Fibroblast of skin of left biceps (primary cell): ENCODE measurements around the gene ACAA2.
"Not testable (repeated sequence)": the region's sequence is repeated elsewhere in the genome, so short reads cannot be mapped to it uniquely, and the experiment has no call there.

Experiments used
- DNase-seq, 2 experiments: peaks; one replicate each; pipeline ENCODE4 v3.0.0-alpha.2; 2013; ENCODE audit warnings: low read depth in 2 of 2

ACAA2 gene

DNA sequence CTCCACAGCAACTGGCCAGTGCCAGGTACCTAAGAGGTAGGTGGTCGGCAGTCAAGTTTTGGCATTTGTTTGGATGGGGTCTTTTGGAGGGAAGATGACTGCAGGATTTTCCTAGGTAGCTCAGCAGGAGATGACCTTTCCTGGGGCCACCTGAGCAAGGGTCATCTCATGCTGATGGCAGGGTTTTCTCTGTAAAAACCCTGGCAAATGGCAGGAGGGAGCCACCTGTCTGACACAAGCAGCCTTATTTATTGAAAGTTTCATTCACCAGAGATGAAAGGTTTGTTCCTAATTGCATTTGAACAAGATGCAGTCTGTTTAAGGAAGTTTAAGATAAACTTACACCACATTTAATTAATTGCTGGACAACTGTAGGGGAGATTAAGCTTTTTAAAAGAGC lies 31.6 kb upstream of the ACAA2 start:
- DNase-seq = no peak

- DNase-seq = no peak
Measured at GRCh38 chr18:49843778-49844625, 30.7 kb upstream of the ACAA2 start.

DNA sequence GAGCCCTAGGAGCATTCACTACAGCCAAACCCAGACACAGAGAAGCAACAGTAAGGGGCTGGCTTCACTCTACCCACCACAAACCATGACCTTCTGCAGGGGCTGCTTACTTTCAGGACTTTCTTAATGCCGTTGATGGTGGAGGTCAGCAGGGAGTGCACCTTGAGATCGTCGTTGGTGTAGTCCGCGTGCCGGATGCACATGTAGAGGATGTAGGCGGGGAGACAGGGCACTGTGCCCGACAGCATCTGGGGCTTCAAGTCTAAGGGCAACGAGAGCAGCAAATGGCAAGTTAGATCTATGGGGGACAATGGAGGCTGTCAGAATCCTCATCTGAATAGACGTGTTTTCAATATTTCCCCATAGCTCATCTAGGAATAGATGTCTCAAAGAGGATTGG lies 29.8 kb upstream of the ACAA2 start:
- DNase-seq = no peak

GRCh38 chr18:49842656-49843055 lies 29.3 kb upstream of the ACAA2 start:
- DNase-seq = no peak

- no peak for DNase-seq
Measured at GRCh38 chr18:49841236-49842217, 28.2 kb upstream of the ACAA2 start.

DNA sequence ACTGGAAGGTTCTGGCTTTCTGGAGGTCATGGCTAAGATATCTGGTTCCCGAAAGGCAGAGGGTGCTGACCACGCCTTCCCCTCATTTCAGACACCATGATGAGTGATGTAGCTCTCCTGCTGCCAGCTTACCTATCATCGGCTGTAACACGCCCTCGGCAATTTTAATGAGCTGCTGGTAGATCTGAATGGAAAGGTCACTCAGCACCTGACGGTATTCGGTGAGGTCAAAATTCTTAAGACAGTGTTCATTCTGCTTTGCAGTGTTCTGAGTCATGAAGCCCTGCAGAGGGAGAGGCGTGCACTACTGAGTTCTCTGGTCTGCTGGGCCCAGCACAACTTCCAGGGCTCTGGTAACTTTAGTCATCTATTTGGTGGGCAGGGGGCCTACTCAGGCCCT lies 25.7 kb upstream of the ACAA2 start:
- DNase-seq = no peak

DNA sequence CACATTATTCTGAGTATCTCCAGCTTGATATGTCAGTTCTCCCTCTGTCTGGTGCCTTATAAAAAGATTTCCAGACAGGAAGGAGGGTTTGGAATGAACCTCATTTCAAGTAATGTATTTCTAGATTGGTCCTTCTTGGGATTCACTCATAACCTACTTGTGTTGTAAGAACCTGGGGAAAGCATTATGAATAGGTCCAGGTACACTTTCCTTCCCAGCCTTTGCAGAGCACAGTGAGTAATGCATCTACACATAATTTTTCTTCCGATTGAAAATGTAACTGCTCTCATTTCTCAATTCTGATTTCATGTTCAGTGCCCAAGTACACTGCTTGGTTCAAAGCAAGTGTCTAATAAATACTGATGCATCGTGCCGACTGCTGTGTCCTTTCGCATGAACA lies 25.0 kb upstream of the ACAA2 start:
- no peak for DNase-seq

DNA sequence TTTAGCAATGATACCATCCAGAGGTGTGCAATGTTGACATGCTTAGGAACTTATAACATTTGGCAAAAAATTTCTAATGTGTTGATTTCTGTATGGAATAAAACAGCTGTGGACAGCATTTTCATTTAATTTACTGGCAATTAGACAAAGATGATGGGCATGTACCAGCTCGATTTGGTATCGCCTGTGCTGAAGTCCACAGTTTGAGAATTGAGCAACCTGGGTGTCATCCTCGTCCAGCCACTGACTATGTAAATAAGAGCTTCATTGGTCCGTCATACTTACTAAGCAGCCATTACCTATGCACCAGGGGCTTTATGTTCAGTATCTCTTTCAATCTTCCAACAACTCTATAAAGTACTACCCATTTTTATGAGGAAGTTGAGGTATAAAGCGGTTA lies 24.6 kb upstream of the ACAA2 start:
- DNase-seq = no peak

DNA sequence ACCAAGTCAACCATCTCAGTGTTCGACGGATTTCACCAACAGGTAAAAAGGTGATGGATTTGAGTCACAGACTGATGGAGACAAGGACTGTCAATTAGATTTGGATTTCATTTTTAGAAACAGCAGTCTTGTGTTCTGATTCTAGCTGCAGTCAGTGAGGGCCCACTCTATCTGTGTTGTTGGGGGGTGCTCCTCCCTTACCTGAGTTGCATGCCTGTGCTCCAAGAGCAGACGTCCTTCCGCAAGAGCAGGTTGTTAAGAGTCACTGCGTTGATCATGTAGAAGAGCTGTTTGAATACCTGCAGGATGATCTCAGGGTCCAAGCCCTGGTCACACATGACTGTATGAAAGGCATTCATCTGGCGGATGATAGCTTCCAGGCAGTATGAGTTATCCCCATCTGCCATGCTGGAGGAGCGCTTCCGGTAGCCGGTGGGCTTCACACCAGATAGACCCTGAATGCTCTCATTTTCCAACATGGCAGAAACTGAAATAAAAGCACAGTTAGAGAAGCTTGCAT lies 24.0 kb upstream of the ACAA2 start:
- not testable (repeated sequence) for DNase-seq

DNA sequence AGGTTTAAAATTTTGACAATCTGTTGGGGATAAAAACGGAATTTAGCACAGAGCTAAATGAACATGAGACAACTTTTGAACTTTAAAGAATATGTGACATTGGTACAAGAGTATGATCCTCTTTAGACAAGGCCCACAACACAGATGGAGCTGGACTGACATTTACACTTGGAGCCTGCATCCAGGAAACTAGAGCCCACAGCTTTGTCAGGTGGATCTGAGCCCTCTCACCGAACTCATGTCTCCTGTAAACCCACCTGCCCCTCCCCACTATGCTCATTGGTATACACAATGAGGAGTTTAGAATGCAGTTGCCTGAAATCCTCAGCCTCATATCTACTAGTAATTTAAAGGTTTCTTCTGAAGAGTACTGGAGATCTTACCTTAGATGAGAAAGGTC lies 22.1 kb upstream of the ACAA2 start:
- DNase-seq = no peak

GRCh38 chr18:49834258-49834657 lies 20.9 kb upstream of the ACAA2 start:
- no peak for DNase-seq

- no peak for DNase-seq
Measured at GRCh38 chr18:49833814-49834213, 20.5 kb upstream of the ACAA2 start.

- no peak for DNase-seq
Measured at GRCh38 chr18:49832221-49832647, 18.9 kb upstream of the ACAA2 start.

GRCh38 chr18:49827996-49828395 lies 14.7 kb upstream of the ACAA2 start:
- DNase-seq = no peak

GRCh38 chr18:49819823-49820671 lies 6.7 kb upstream of the ACAA2 start:
- no peak for DNase-seq

DNA sequence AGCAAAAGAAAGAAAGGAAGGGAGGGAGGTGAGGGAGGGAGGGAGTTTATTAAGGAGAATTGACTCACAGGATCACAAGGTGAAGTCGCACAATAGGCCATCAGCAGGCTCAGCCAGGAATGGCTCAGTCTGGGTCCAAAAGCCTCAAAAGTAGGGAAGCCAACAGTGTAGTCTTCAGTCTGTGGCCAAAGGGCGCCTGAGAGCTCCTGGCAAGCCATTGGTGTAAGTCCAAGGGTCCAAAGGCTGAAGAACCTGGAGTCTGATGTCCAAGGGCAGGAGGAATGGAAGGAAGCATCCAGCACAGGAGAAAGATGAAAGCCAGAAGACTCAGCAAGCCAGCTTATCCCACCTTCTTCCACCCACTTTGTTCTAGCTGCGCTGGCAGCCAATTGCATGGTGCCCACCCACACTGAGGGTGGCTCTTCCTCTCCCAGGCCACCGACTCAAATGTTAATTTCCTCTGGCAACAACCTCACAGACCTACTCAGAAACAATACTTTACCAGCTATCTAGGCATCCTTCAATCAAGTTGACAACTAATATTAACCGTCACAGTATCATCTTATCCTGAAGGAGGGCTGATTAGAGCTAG lies 5.8 kb upstream of the ACAA2 start:
- no peak for DNase-seq

DNA sequence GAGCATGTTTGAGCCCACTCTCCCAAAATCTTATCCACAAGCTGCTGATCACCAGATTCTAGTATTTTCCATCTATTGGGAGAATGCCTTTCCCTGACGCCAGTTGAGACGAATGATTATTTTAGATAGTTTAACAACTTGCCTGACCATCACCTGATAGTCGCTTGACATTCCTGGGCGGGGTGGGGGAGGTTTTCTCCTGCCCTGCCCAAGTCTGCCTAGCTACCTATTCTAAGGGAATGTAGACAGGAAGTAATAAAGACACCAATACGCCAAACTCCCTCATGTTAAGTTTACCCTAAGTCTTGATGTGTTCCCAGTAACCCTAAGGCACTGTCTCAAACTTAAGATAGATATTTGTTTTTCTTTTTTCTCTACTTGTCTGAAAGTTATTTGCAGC lies 4.6 kb upstream of the ACAA2 start:
- no peak for DNase-seq

- DNase-seq = no peak
Measured at GRCh38 chr18:49815927-49816326, 2.6 kb upstream of the ACAA2 start.

DNA sequence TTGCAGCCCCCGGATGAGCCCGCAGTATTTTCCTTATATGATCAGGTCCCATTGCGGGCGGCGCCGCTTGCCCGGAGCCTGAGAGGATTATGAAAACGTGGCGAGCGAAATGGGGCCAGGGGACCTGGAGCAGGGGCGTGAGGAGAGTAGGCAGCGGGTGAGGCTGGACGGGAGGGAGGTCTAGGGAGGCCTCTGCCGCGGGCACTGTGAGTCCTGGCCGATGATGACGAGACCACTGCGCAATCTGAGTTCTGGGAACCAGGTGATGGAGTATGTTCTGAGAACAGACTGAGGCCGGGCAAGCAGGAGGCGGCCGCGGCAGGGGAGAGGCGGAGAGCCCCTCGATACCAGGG lies 790 bp upstream of the ACAA2 start:
- no peak for DNase-seq

DNA sequence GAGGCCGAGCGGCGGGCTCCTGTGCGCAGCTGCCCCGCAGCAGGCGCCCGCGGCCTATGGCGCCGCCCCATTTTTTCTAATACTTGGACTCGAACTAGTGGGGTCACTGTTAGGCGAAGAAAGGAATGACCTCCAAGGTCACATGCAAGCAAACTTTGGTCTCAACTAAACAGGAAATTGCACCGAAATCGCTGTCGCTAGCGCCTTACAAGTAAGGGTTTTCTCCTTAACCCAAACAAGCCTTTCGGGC lies 339 bp downstream of the ACAA2 start:
- DNase-seq = no peak

DNA sequence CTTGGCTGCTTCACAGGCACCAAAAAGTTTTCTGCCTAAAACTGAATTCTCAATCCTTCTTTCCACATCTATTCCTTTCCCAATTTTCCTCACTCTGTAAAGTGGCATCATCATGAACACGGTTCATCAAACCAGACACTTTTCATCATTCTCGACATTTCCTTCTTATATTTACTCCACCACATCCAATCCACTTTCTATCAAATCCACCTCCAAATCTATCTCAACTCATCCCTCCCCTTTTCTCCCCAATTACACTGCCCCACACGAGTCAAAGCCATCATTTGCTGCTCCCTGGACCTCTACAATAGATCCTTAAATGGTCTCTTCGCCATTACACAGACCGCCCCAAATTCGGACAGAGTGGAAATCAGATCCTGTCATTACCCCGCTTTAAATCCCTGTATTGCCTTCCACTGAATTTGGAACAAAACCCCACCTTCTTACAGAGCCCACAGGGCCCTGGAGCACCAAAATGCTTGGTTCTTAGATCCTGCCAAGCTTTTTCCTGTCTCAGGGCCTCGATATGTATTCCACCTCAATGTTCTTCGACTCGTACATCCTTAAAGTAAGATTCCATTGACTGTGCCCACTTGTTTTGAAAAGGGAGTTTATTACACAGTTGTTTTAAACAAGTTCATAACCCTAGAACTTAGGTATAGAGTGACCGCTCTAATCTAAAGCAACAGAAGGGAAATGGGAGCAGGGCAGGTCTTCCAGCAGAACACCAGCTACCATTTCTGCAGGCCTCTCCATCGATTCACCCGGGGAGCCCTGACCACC lies 856 bp downstream of the ACAA2 start:
- DNase-seq = no peak
